ENCODE data around the gene ATP2B1. TPM values are rescaled to one million over a fixed set of nuclear protein-coding genes. Genes with fewer than 3 reads are reported as not detected.
"Not testable (repeated sequence)": the region's sequence is repeated elsewhere in the genome, so short reads cannot be mapped to it uniquely, and the experiment has no call there.

ATP2B1 gene
- polyA plus RNA-seq (ENCODE audit: insufficient read length in 10 of 10), result 100 to 1,000 TPM in 2 of 10 donors, 10 to 100 TPM in 8; 61.0 to 114 (median 82.6) TPM
- long read RNA-seq, donor 1, transcript ATP2B1-205 (2 exons, 874 nt), result major isoform, 5 of 15 reads
- long read RNA-seq, donor 1, partial matches to known transcripts, result 10 of 15 reads
- long read RNA-seq, donor 1, other reads (novel, unspliced or antisense), result 0 of 15 reads
- long read RNA-seq, donor 2, partial matches to known transcripts, result 20 of 22 reads
- long read RNA-seq, donor 2, other reads (novel, unspliced or antisense), result 0 of 22 reads
- long read RNA-seq, donor 3, result 0 reads
- long read RNA-seq, donor 4, partial matches to known transcripts, result 15 of 18 reads
- long read RNA-seq, donor 4, other reads (novel, unspliced or antisense), result 0 of 18 reads
- long read RNA-seq, donor 5, partial matches to known transcripts, result 7 of 11 reads
- long read RNA-seq, donor 5, other reads (novel, unspliced or antisense), result 0 of 11 reads
- long read RNA-seq, donor 6, partial matches to known transcripts, result 32 of 36 reads
- long read RNA-seq, donor 6, other reads (novel, unspliced or antisense), result 0 of 36 reads
- long read RNA-seq, donor 7, full-length matches to known transcripts, result 13 of 36 reads
- long read RNA-seq, donor 7, partial matches to known transcripts, result 23 of 36 reads
- long read RNA-seq, donor 7, other reads (novel, unspliced or antisense), result 0 of 36 reads
- long read RNA-seq, donor 8, partial matches to known transcripts, result 6 of 12 reads
- long read RNA-seq, donor 8, other reads (novel, unspliced or antisense), result 0 of 12 reads
- long read RNA-seq, donor 9, partial matches to known transcripts, result 0 of 1 reads
- long read RNA-seq, donor 9, other reads (novel, unspliced or antisense), result 0 of 1 reads

- peak; percentile 87 to 95 (median 90) for DNase-seq
Observed at GRCh38 chr12:89708565-89709156, at the start of gene ATP2B1. ATP2B1 (minus strand) TSS chr12:89708838; CDS start chr12:89655886, 52,952 bp downstream.

- not testable (repeated sequence) for DNase-seq
Observed at GRCh38 chr12:89757987-89758386, 49.3 kb upstream of the ATP2B1 start.

DNA sequence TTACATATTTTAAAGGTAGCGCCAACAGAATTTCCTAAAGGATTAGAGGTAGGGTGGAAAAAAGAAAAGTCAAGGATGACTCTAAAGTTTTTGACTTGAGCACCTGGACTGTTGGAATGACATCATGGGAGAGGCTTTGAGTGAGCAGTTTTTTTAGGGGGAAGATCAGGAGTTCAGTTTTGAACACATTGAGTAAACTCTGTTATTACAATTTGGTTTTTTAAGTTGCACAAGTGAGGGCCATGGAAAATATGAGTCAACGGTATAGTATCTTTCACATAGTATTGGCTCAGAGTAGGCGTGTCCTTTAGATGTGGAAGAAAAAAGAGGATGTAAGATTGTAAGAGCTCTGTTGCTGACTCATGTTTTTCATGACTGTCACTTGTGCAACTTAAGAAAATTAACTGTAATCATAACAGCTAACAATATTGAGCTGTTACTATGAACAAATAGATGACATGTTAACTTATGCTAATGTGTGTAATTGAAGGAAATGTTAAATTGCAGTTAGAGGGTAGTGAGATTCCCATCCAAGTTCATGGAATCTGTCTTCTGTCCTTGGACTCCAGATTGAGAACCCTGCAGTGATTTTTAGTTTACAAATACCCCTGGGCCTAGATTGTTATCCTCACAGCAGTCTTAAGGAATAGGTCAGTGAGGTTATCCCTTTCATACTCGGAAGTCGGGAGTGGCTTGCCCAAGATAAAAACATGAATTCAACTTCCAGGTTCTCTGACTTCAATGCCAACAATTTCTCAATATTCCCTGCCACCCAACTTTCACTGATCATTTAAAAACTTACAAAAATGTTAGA lies 48.2 kb upstream of the ATP2B1 start:
- peak; percentile 25 to 95 (median 54) for DNase-seq

GRCh38 chr12:89756194-89756584 lies 47.6 kb upstream of the ATP2B1 start:
- DNase-seq, result no peak

- DNase-seq, result no peak
Observed at GRCh38 chr12:89753997-89754396, 45.4 kb upstream of the ATP2B1 start.

- peak; percentile 16 to 22 (median 19) for DNase-seq
Observed at GRCh38 chr12:89752341-89752740, 43.7 kb upstream of the ATP2B1 start.

DNA sequence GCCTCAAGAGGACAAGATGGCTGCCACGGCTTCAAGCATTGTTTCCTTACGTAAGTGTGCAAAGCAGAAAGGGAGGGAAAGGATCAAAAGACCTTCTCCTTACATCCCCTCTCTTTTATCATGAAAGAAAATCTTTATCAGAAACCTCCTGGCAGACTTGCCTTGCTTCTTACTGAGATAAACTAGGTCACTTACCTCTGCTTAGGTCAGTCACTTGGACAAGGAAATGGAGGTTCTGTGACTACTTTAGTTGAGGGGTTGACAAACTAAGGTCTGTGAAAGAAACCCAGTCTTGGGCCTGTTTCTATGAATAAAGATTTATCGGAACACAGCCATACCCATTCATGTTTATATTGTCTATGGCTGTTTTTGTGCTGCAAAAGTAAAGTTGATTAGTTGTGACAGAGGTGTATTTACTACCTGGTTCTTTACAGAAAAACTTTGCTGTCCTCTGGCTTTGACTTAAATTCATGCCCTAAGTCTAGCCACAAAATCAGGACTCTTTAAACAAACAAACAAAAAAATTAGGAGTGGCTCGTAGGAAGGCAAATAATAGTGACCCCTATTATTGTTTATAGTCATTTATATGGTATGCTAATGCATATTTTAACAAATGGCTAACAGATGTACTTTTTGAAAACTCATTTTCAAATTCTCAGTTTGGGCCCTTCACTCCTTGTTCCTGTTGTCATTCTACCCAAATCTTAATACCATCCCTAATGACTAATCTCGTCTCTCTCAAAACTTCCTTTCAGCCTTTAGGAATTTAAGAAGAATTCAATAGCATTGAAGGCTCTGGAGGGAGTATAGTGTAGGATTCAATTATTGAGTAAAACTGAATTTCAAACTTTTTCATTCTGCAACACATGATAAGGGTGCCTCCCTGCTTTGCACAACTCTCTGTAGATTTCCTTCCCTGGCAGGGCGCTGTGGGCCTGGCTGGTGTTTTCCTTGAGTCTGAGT lies 42.0 kb upstream of the ATP2B1 start:
- DNase-seq, result peak in 1 of 3 donors; percentile 31

- no peak for DNase-seq
Observed at GRCh38 chr12:89748791-89749190, 40.2 kb upstream of the ATP2B1 start.

DNA sequence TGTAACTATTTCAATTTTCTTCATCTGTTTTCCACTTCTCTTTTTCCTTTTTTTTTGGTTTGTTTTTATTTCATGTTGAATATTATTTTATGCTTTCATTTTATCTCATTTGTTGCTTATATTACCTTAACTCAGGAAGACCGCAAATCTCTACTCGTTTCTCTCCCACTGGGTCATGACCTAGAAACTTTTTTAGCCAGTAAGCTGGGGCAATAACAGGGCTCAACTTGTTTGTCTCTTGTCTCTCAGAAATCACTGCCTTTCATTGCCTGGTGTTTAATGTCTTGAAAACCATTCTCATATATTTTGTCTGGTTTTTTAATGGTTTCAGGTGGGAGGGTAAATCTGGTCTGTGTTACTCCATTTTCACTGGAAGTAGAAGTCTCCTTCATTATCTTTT lies 36.6 kb upstream of the ATP2B1 start:
- no peak for DNase-seq

- DNase-seq, result no peak
Observed at GRCh38 chr12:89742337-89743022, 33.8 kb upstream of the ATP2B1 start.

DNA sequence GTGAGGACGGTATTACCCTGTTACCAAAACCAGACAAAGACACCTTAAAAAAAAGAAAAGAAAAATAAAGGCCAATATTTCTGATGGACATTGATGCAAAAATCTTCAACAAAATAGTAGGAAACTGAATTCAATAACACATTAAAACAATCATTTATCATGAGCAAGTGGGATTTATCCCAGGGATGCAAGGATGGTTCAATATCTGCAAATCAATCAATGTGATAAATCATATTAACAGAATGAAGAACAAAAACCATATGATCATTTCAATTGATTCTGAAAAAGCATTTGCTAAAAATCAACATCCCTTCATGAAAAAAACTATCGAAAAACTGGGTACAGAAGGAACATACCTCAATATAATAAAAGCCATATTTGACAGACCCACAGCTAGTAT lies 32.3 kb upstream of the ATP2B1 start:
- no peak for DNase-seq

- DNase-seq, result no peak
Observed at GRCh38 chr12:89736995-89737394, 28.4 kb upstream of the ATP2B1 start.

DNA sequence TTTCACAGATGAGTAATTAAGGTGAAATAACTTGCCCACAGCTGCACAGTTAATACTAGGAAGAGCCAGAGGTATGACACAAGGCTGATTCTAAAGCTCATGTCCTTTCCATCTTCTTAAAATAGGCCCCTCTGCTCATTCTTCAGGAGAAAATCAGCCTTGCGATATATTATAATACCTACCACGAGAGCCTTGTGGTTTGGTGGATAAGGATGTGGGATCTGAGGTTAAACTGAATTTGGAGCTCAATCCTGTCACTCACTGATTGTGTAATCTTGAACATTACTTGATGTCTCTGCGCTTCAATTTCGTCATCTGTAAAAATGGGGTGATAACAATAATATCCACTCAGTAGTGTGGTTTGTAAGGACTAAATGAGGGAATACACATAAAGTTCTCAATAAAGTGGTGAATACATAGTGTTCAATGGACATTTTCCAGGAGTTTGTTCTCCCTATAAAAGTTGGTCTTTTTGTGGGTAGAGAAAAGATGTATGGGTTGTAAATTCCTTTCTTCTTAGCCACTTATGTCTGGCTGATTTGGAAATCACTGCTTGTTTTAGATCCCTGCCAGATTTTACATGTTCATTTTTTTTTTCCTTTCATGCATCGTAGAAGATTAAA lies 25.1 kb upstream of the ATP2B1 start:
- peak in 1 of 3 donors; percentile 93 for DNase-seq

DNA sequence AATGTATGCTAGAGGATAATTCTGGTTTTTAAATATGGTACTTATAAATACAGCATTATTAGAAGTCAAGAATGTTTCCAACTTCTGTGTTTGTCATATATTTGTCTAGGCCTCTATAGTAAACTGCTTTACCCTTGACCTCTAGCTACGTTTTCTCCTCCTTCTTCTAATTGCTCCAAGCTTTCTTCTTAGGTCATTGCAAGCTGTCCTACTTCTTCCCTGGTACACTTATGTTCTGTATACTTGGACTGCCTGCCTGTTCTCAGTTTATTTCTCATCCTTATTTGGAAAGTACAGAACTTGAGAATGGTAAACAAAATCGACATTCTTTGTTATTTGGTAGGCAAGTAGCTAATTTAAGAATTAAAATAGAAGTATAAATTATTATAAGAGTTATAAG lies 23.9 kb upstream of the ATP2B1 start:
- no peak for DNase-seq

DNA sequence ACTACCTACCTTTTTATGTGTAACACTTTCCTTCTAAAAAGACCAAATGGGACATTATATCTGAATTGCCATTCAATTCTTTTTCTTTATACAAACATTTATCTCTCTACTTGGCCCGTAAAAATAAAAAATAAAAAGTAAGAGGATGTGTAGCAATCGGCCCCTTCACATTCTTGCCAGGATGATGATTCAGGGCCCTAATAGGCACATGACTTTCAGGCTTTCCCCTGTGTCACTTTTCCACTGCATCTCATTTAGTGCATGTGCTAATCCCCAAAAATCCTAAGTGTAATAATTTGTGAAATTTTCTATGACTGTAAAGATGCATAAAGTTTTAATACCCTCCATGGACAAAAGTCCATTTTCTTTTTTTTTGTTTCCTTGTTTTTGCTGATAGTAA lies 23.0 kb upstream of the ATP2B1 start:
- peak in 1 of 3 donors; percentile 25 for DNase-seq

GRCh38 chr12:89731089-89731488 lies 22.5 kb upstream of the ATP2B1 start:
- no peak for DNase-seq

DNA sequence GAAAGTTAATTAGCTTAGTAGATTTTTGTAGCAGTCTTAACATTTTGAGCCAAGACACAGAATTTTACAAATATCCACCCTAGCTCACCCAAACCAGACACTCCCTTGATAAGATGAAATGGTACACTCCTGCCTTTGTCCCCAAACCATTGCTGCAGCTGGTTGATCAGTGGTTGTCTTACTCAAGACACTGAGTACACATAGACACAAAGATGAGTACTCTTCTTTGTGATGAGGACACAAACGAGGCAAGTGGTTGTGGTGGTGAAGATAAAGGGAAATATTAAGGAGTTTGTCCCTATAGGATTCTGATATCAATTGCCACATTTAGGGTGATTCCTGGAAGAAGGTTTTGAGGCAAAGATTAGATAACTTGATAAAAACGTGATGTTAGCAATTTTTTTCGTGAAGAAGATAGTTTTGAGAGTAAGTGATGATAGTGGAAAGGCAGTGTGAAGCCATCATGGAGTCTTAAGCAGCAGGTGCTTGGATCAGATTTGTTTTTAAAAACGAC lies 21.4 kb upstream of the ATP2B1 start:
- DNase-seq, result no peak

- DNase-seq, result no peak
Observed at GRCh38 chr12:89723276-89723675, 14.6 kb upstream of the ATP2B1 start.
